Measurements from ENCODE around the gene COLEC12. TPM values are rescaled to one million over a fixed set of nuclear protein-coding genes. Genes with fewer than 3 reads are reported as not detected.
"Not testable (repeated sequence)": the region's sequence is repeated elsewhere in the genome, so short reads cannot be mapped to it uniquely, and the experiment has no call there.

COLEC12 gene
- total RNA-seq, 1 experiment from 2014 or later: 8.9 TPM

DNA sequence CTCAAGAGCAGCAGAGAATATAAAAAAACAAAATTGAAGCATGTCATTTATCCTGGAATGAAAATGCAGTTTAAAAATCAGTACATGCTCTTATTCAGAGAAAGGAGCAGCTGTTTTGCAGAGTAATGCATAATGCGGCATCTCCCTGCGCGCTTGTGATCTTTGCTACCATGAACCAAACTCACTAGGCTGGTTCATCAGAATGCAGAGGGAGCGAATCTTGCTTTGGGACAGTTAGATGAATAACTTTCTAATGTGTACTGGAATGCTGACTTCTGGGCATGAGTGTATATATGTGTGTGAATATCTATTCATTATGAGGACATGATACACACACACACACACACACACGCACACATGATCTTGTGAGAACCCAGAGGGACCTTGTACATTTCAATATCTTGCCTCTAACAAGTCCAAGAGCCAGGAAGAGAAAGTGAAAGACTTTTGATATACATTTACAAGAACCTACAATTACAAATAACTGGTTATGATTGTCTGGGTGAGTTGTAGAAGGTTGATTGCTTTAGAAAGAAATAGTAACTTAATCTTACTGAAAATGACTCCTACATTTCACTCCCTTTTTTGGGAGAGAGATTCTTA, 178.5 kb downstream of the COLEC12 start:
- no peak for DNase-seq
- Histone ChIP-seq H3K4me3 (ENCODE audit: insufficient read depth, low read depth, low read length) (no peak overlapping the region), H3K27me3 (ENCODE audit: control insufficient read depth, insufficient read depth, low read length) (no peaks in the 10 kb centered on the region), H3K36me3 (replicated peaks; ENCODE audit: control insufficient read depth, insufficient read depth, low read length) (no peaks in the 10 kb centered on the region)

DNA sequence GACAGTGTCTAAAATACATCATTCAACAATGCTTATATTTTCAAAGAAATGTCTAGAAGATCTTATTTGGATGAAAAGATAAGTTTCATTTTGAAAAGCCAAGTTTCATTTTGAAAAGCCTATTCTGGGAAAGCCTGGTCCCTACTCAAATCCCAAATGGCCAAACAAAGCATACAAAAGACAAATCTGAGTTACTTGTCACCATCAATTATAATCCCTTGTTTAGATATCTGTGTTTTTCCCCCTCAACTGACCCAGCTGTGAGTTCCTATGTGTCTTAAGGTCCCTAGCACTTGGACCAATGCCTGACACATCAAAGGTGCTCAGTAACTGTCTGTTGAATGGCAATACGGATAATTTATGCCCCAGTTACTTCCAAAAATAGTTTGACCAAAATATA, 180.3 kb downstream of the COLEC12 start:
- H3K36me3 ChIP-seq (replicated peaks; ENCODE audit: control insufficient read depth, insufficient read depth, low read length): no peaks in the 10 kb centered on the region

DNA sequence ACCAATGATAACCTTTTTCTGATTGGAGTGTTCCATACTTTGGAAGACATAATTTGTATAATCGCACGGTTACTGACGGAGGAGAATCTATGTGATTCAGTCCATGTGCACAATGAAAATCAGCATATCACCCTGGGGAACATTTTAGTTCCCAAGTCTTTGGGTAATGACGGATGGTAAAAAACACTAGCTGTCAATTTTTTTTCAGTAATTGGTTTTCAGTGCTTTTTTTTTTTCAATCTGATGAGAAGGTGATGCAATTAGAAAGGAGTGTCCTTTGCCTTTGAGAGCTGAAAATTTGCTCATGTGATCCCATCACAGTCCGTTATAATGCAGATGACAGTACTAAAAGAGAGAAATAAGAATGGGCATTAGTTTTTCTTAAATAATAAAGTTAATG, 180.8 kb downstream of the COLEC12 start:
- no peaks in the 10 kb centered on the region for H3K27me3 ChIP-seq (ENCODE audit: control insufficient read depth, insufficient read depth, low read length)
- DNase-seq: no peak
- H3K36me3 ChIP-seq (replicated peaks; ENCODE audit: control insufficient read depth, insufficient read depth, low read length): no peaks in the 10 kb centered on the region
- H3K4me3 ChIP-seq (ENCODE audit: insufficient read depth, low read depth, low read length): no peak overlapping the region

More for the DNA sequence above, 180.3 kb downstream of the COLEC12 start:
- no peak for DNase-seq
- Histone ChIP-seq H3K4me3 (ENCODE audit: insufficient read depth, low read depth, low read length) (no peak overlapping the region), H3K27me3 (ENCODE audit: control insufficient read depth, insufficient read depth, low read length) (no peaks in the 10 kb centered on the region)

DNA sequence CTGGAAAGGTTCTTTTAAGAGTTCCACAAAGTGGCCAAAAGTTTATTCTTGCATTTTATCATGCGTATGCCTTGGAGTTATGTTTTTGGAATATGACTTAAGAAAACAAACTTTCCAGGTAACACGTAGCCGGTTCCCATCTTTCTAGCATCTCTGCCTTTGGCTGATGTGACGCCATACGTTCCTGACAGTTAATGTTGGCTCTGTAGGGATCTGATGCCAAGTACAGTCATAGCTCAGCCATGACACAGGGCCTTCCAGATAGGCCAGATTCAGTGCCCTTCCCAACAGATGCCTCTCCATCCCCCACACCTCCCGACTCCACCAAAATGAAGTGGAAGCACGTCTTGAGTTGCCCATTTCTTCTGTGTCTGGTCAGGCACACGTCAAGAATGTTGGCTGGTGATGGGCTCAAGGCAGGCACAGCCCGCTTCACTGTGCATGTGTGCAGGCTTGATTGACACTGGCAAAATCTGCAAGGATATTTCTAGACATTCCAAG, 181.7 kb downstream of the COLEC12 start:
- no peak for DNase-seq

DNA sequence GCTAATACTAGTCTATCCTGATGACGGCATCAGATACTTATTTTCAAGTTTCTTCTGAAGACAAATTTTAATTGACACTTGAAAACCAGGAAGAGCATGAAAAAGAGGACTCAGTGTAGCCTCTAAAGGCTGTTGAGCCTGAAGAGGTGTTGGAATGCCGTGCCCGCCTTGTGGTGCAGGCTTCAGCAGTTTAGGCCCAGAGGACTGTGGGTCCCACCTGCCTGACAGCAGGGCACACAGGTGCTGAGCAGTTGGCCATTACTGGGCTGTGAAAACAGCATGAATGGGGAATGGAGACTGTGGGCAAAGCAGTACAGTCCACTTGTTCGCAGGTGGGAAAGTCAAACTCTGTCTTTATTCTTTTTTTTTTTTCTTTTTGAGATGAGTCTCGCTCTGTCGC, 182.9 kb downstream of the COLEC12 start:
- no peaks in the 10 kb centered on the region for H3K27me3 ChIP-seq (ENCODE audit: control insufficient read depth, insufficient read depth, low read length)
- no peak overlapping the region for H3K4me3 ChIP-seq (ENCODE audit: insufficient read depth, low read depth, low read length)
- no peaks in the 10 kb centered on the region for H3K36me3 ChIP-seq (replicated peaks; ENCODE audit: control insufficient read depth, insufficient read depth, low read length)
- DNase-seq: no peak

More for the DNA sequence above, 181.7 kb downstream of the COLEC12 start:
- Histone ChIP-seq H3K4me3 (ENCODE audit: insufficient read depth, low read depth, low read length) (no peak overlapping the region), H3K36me3 (replicated peaks; ENCODE audit: control insufficient read depth, insufficient read depth, low read length) (no peaks in the 10 kb centered on the region), H3K27me3 (ENCODE audit: control insufficient read depth, insufficient read depth, low read length) (no peaks in the 10 kb centered on the region)

DNA sequence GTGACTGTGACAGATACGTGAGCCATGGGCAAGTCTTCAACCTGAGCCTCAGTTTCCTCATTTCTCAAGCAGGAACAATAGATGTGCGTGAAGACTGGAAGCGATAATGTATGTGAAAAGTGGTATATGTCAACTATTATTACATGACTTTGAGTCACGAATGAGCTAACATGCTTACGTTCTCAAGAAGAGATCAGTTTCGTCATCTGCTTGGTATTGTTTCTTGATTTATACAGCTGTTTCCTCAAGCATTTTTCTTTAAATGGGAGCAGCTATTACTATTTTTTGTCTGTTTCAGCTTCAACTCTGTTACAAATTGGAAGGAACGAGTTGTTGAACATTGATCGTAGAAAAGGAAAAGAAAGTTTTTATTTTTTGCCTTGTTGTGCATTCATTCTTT, 184.1 kb downstream of the COLEC12 start:
- DNase-seq: no peak

DNA sequence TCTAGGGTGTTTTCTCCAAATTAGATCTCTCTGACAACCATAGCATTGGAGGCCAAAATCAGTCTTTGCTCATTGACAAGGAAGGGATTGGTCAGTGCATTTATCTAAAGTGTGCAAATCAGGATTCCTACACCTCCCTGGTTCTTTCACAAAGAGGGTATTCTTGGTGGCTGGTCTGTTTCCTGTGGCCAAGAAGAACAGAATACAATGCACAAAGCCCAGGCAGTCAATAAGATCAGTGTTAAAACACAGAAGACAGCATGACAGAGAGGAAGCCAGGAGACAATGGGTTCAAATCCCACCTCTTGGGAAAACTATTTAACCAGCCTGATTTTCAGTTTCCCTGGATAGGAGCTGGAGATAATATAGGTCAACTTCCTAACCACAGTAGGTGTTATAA, 186.6 kb downstream of the COLEC12 start:
- no peak for DNase-seq

More for the DNA sequence above, 184.1 kb downstream of the COLEC12 start:
- Histone ChIP-seq H3K4me3 (ENCODE audit: insufficient read depth, low read depth, low read length) (no peak overlapping the region), H3K27me3 (ENCODE audit: control insufficient read depth, insufficient read depth, low read length) (no peaks in the 10 kb centered on the region), H3K36me3 (replicated peaks; ENCODE audit: control insufficient read depth, insufficient read depth, low read length) (no peaks in the 10 kb centered on the region)

DNA sequence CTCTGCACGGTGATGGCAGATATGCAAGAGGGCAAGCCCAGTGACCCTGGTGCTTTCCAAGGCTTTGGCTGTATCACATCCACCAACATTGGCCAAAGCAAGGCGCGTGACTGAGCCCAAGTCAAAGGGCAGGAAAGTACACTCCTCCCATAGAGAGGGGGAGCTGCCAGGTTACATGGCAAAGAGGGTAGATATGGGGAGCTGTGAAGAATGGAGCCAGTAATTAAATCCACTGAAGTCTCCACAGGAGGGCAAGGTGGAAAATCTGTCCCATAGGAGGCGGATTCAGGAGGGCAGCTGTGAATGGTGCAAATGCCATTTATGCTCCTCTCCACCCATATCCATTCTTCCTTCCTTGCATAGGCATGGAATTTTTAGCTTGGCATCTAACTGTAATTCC, 188.1 kb downstream of the COLEC12 start:
- Histone ChIP-seq H3K27me3 (ENCODE audit: control insufficient read depth, insufficient read depth, low read length) (no peaks in the 10 kb centered on the region), H3K4me3 (ENCODE audit: insufficient read depth, low read depth, low read length) (no peak overlapping the region), H3K36me3 (replicated peaks; ENCODE audit: control insufficient read depth, insufficient read depth, low read length) (no peaks in the 10 kb centered on the region)
- DNase-seq: no peak

More for the DNA sequence above, 186.6 kb downstream of the COLEC12 start:
- Histone ChIP-seq H3K4me3 (ENCODE audit: insufficient read depth, low read depth, low read length) (no peak overlapping the region), H3K27me3 (ENCODE audit: control insufficient read depth, insufficient read depth, low read length) (no peaks in the 10 kb centered on the region), H3K36me3 (replicated peaks; ENCODE audit: control insufficient read depth, insufficient read depth, low read length) (no peaks in the 10 kb centered on the region)

DNA sequence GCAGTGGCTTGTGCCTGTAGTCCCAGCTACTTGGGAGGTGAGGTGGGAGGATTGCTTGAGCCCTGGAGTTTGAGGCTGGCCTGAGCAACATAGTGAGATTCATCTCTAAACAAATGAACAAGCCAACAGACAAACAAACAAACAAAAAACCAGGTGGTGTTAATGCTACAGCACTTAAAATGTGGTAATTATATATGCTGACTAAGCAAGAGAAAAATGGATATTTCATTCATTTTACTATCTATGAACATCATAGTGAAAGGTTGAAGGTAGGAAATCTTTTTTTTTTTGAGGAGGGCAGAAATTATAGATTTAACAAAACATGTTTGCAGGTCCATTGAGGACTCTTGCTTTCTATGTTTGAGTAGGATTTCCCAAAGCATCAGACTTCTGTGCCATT, 190.5 kb downstream of the COLEC12 start:
- Histone ChIP-seq H3K36me3 (replicated peaks; ENCODE audit: control insufficient read depth, insufficient read depth, low read length) (no peaks in the 10 kb centered on the region), H3K27me3 (ENCODE audit: control insufficient read depth, insufficient read depth, low read length) (no peaks in the 10 kb centered on the region), H3K4me3 (ENCODE audit: insufficient read depth, low read depth, low read length) (no peak overlapping the region)
- DNase-seq: no peak

DNA sequence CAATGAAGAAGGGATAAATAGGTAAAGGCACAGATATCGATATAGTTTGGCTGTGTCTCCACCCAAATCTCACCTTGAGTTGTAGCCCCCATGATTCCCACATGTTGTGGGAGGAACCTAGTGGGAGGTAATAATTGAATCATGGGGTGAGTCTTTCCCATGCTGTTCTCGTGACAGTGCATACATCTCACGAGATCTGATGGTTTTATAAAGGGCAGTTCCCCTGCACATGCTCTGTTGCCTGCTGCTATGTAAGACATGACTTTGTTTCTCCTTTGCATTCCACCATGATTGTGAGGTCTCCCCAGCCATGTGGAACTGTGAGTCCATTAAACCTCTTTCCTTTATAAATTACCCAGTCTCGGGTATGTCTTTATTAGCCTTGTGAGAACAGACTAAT, 192.4 kb downstream of the COLEC12 start:
- not testable (repeated sequence) for H3K36me3 ChIP-seq (replicated peaks; ENCODE audit: control insufficient read depth, insufficient read depth, low read length); H3K27me3 ChIP-seq (ENCODE audit: control insufficient read depth, insufficient read depth, low read length); DNase-seq; H3K4me3 ChIP-seq (ENCODE audit: insufficient read depth, low read depth, low read length)

DNA sequence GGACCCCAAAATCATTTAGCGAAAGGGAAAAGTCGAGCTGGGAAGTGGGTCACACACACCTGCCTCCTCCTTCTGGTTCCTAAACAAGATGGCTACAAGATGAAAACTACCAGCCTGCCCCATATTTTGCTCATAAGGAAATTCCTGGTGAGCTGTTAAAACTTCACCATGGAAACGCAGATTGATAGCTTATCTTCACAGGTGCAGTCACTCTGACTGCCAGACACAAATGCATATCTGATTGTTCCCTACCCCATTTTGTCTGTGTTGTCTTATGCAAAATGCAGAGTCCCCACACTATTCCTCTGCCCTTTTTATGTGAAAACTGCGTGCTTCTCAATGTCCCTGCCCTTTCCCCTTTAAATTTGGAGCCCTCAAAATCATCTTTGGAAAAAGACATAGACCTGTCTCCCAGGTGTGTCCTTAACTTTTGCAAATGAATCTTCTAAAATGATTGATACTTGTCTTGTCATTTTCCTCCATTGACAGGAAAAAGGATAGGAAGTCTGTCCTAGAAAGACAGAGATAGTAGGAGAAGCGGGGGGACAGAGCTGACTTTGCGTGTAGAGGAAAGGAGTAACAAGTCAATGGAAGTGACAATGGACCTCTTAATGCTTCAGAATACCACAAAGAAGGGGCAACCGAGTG, 193.8 kb downstream of the COLEC12 start:
- Histone ChIP-seq H3K36me3 (replicated peaks; ENCODE audit: control insufficient read depth, insufficient read depth, low read length) (no peaks in the 10 kb centered on the region), H3K27me3 (ENCODE audit: control insufficient read depth, insufficient read depth, low read length) (no peaks in the 10 kb centered on the region), H3K4me3 (ENCODE audit: insufficient read depth, low read depth, low read length) (no peak overlapping the region)
- no peak for DNase-seq

DNA sequence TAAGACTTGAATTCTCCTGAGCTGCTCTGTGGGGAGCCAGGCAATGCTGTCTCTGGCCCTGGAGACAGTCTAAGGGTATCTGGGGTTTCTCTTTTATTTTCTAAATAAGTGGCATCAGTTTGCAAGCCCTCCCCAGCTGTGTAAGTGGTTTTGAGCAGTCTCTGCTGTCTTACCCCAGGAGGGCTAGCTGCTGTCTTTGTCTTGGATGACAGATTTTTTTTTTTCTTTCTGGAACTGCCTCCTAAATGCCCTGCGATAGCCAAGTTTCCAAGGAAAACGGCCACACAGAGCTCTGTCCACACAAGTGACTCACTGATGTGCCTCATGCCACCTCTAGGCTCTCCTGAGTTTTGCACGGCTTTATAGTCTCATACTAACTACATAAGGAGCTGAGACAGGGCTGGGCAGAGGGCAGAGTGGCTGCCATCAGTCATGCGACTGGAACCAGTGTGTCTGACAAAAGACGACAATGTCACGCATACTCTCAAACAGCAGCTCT, 195.4 kb downstream of the COLEC12 start:
- no peaks in the 10 kb centered on the region for H3K36me3 ChIP-seq (replicated peaks; ENCODE audit: control insufficient read depth, insufficient read depth, low read length)
- no peak overlapping the region for H3K4me3 ChIP-seq (ENCODE audit: insufficient read depth, low read depth, low read length)
- no peaks in the 10 kb centered on the region for H3K27me3 ChIP-seq (ENCODE audit: control insufficient read depth, insufficient read depth, low read length)
- no peak for DNase-seq

DNA sequence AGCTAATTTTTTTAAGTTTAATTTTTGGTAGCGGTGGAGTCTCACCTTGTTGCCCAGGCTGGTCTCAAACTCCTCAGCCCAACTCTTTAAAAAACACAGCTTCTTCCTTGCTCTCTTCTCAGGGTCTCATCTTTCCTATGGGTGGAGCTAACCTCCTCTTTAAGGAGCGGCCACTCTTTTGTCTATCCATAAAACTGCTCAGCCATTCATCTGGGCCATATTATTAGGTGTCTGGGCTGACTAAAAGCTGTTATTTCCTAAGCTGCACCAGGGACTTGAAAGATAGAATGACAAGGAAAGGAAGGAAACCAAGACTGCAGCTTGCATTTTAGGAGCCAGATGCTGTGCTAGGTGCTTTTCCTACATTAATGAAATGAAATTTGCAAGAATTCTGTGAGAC, 196.9 kb downstream of the COLEC12 start:
- no peaks in the 10 kb centered on the region for H3K27me3 ChIP-seq (ENCODE audit: control insufficient read depth, insufficient read depth, low read length)
- H3K36me3 ChIP-seq (replicated peaks; ENCODE audit: control insufficient read depth, insufficient read depth, low read length): no peaks in the 10 kb centered on the region
- H3K4me3 ChIP-seq (ENCODE audit: insufficient read depth, low read depth, low read length): no peak overlapping the region
- DNase-seq: no peak

DNA sequence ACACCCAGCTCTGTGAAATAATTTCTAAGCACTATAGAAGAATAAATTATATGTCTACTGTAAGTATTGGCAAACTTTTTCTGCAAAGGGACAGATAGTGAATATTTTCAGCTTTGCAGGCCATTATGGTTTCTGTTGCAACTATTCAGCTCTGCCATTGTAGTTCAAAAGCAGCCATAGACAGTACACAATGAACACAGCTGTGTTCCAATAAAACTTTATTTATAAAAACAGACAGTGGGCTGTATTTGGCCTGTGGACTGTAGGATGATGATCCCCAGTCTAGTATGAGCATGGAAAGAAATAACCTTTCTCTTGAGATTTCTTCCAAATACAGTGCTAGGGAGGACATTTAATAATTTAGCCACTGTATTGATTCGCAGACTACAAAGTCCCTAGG, 197.5 kb downstream of the COLEC12 start:
- Histone ChIP-seq H3K4me3 (ENCODE audit: insufficient read depth, low read depth, low read length) (no peak overlapping the region), H3K36me3 (replicated peaks; ENCODE audit: control insufficient read depth, insufficient read depth, low read length) (no peaks in the 10 kb centered on the region)

DNA sequence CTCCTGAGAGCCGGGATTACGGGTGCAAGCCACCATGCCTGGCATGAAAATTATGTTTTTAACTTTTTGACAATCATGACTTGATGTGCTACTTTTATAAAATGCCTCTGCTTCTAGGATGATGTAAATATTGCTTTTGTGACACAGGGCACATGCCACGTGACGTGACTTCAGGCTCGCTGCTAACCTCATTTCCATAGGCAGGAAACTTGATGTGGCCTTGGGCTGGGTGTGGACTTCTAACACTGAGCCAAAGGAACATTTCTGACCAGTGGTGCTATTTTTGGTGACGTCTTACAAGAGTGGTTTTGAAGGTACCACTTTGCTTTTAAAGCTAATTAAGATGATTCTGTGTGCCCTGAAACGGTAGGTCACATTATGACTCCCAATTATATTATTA, 198.4 kb downstream of the COLEC12 start:
- Histone ChIP-seq H3K36me3 (replicated peaks; ENCODE audit: control insufficient read depth, insufficient read depth, low read length) (no peaks in the 10 kb centered on the region), H3K27me3 (ENCODE audit: control insufficient read depth, insufficient read depth, low read length) (no peaks in the 10 kb centered on the region), H3K4me3 (ENCODE audit: insufficient read depth, low read depth, low read length) (no peak overlapping the region)
- DNase-seq: no peak

More for the DNA sequence above, 197.5 kb downstream of the COLEC12 start:
- no peak for DNase-seq
- no peaks in the 10 kb centered on the region for H3K27me3 ChIP-seq (ENCODE audit: control insufficient read depth, insufficient read depth, low read length)
